OCI-LY3 (cell line): ENCODE data around the gene TXN.

Source experiments
- H2AFZ ChIP-seq: fragments of 200-600, 300-600 bp; shearing (Covaris generic); 2 replicates; pipeline ENCODE4 v1.6.0; 2014; ENCODE audit warnings: antibody characterized with exemption, low read depth, low read length
- H3K27ac ChIP-seq: fragments of 200-600, 300-600 bp; sonication (generic); 2 replicates; pipeline ENCODE4 v1.5.1; 2014; ENCODE audit warnings: mild to moderate bottlenecking, low read length, moderate library complexity, mixed read lengths
- H3K27me3 ChIP-seq: fragments of 200-600, 300-600 bp; sonication (generic); 2 replicates; pipeline ENCODE4 v1.6.1; 2014; ENCODE audit warnings: low read depth, low read length, mixed read lengths
- H3K36me3 ChIP-seq: fragments of 200-600, 300-600 bp; sonication (generic); replicated peaks from 2 replicates; pipeline ENCODE3; 2014; ENCODE audit warnings: low read depth, low read length, mixed read lengths
- H3K4me1 ChIP-seq: fragments of 300-600, 200-600 bp; sonication (generic); 2 replicates; pipeline ENCODE4 v1.6.1; 2014; ENCODE audit warnings: low read length, mixed read lengths
- H3K4me2 ChIP-seq: fragments of 200-600, 300-600 bp; sonication (generic); 2 replicates; pipeline ENCODE4 v1.6.1; 2014; ENCODE audit warnings: low read length, mixed read lengths
- H3K4me3 ChIP-seq: fragments of 300-600, 200-600 bp; sonication (generic); 2 replicates; pipeline ENCODE4 v1.5.1; 2014; ENCODE audit warnings: antibody characterized with exemption, mild to moderate bottlenecking, low read length, moderate library complexity
- H3K79me2 ChIP-seq: fragments of 300-600, 200-600 bp; shearing (Covaris generic); 2 replicates; pipeline ENCODE4 v1.6.1; 2014; ENCODE audit warnings: mild to moderate bottlenecking, low read length, mixed read lengths
- H3K9ac ChIP-seq: fragments of 300-600, 200-600 bp; shearing (Covaris generic); 2 replicates; pipeline ENCODE4 v1.6.0; 2014; ENCODE audit warnings: mild to moderate bottlenecking, low read length, moderate library complexity
- H3K9me3 ChIP-seq: fragments of 200-600, 300-600 bp; shearing (Covaris generic); 2 replicates; pipeline ENCODE4 v1.6.1; 2014; ENCODE audit warnings: low read length, mixed read lengths; ENCODE audit not compliant: insufficient read depth
- H4K20me1 ChIP-seq: fragments of 200-600, 300-600 bp; sonication (generic); 2 replicates; pipeline ENCODE4 v1.6.1; 2016; ENCODE audit warnings: low read length, mixed read lengths; ENCODE audit not compliant: insufficient read depth
- CTCF ChIP-seq: fragments of 200-600, 300-600 bp; sonication (generic); IDR thresholded peaks from 2 replicates; pipeline ENCODE4 v1.5.1; 2014; ENCODE audit warnings: antibody characterized with exemption, low read length, low read depth
- EZH2phosphoT487 ChIP-seq: fragments of 200-600 bp; shearing (Covaris generic); IDR thresholded peaks from 2 replicates; pipeline ENCODE4 v1.6.1; 2018; ENCODE audit warnings: antibody characterized with exemption, mixed run types, low read depth

TXN gene

GRCh38 chr9:110278080-110278707, 21.9 kb upstream of the TXN start:
- Histone ChIP-seq H3K4me2 (no peak overlapping the region), H3K9ac (no peak overlapping the region), H3K4me3 (no peak overlapping the region), H3K79me2 (no peaks in the 10 kb centered on the region), H3K27ac (no peak overlapping the region), H2AFZ (no peak overlapping the region), H3K9me3 (no peaks in the 10 kb centered on the region), H4K20me1 (no peaks in the 10 kb centered on the region), H3K4me1 (no peaks in the 10 kb centered on the region), H3K36me3 (no peaks in the 10 kb centered on the region), H3K27me3 (no peaks in the 10 kb centered on the region)
- TF ChIP-seq EZH2phosphoT487: no peak
- TF ChIP-seq CTCF: no peak

DNA sequence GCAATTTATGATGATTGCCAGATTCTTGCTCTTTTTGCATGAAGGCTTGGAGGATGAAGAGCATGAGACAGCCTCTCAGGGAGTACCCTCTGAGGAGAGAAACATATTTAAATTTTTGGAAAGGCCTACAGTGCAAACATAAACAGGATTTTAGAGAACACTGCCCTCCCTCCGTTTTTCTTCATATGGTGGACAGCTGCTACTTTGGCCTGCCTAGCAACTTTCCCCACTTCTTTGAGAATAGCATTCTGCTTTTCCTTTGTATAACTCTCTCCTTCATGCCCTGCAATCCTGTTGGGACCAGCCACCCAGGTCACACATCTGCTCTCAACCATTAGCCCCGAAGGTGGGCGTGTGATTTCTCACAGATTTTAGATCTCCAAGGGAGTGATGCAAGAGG, 20.5 kb upstream of the TXN start:
- Histone ChIP-seq H2AFZ (no peak overlapping the region), H3K4me3 (no peak overlapping the region), H3K9ac (no peak overlapping the region), H4K20me1 (no peaks in the 10 kb centered on the region), H3K4me1 (no peaks in the 10 kb centered on the region), H3K79me2 (no peaks in the 10 kb centered on the region), H3K27me3 (no peaks in the 10 kb centered on the region), H3K36me3 (no peaks in the 10 kb centered on the region), H3K27ac (no peak overlapping the region), H3K9me3 (no peaks in the 10 kb centered on the region), H3K4me2 (no peak overlapping the region)
- no peak for TF ChIP-seq CTCF
- TF ChIP-seq EZH2phosphoT487: no peak

GRCh38 chr9:110270211-110270995, 14.1 kb upstream of the TXN start:
- Histone ChIP-seq H3K27me3 (no peaks in the 10 kb centered on the region), H3K4me1 (no peaks in the 10 kb centered on the region), H2AFZ (no peak overlapping the region), H3K4me2 (no peak overlapping the region), H3K9me3 (no peaks in the 10 kb centered on the region), H3K9ac (no peak overlapping the region), H4K20me1 (no peaks in the 10 kb centered on the region), H3K4me3 (no peak overlapping the region), H3K79me2 (no peaks in the 10 kb centered on the region), H3K27ac (no peak overlapping the region), H3K36me3 (no peaks in the 10 kb centered on the region)
- TF ChIP-seq EZH2phosphoT487 (no peak), CTCF (no peak)

- H3K9ac ChIP-seq: no peak overlapping the region
- no peaks in the 10 kb centered on the region for H4K20me1 ChIP-seq
- no peak for TF ChIP-seq EZH2phosphoT487
- no peak for TF ChIP-seq CTCF
- no peaks in the 10 kb centered on the region for H3K9me3 ChIP-seq
- H3K79me2 ChIP-seq: no peaks in the 10 kb centered on the region
- H3K27me3 ChIP-seq: no peaks in the 10 kb centered on the region
- H3K4me3 ChIP-seq: no peak overlapping the region
- no peak overlapping the region for H2AFZ ChIP-seq
- no peaks in the 10 kb centered on the region for H3K36me3 ChIP-seq
- H3K4me2 ChIP-seq: no peak overlapping the region
- H3K27ac ChIP-seq: no peak overlapping the region
- H3K4me1 ChIP-seq: no peaks in the 10 kb centered on the region
Measured at GRCh38 chr9:110266795-110267194, 10.5 kb upstream of the TXN start.
